Lower leg skin (tissue), 3 donors: ENCODE data around the gene PSPH.

ENCODE experiments used
- CTCF ChIP-seq, 3 donors: fragments of 450-650 bp; IDR thresholded peaks; one replicate each; pipeline ENCODE4 v1.5.1; 2016; ENCODE audit warnings: antibody characterized with exemption in 3 of 3, mild to moderate bottlenecking in 3 of 3, moderate library complexity in 2 of 3
- POLR2A ChIP-seq, 2 donors: fragments of 450-650 bp; IDR thresholded peaks; one replicate each; pipeline ENCODE4 v1.6.1; 2016 to 2017; ENCODE audit warnings: antibody characterized with exemption in 2 of 2, mild to moderate bottlenecking in 1 of 2, moderate library complexity in 1 of 2

DNA sequence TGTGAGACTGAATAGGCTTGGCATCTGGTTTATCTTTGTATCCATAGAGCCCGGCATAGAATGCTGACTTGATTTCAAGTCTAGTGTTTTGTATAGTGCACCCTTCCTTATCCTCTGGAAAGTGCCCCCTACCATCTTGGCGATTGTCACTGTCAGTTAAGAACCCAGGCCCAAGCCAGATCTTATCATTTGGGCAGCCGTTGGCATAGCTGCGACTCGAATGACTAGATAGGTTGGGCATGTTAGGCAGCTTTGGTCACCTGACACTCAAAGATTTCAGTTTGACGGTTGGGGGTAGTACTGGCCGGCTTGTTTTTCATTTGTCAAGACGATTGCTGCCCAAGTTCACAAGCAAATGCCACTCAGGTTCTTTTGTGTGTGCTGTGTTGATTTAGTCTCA lies 80.3 kb downstream of the PSPH start:
- TF ChIP-seq CTCF (IDR thresholded peaks at IDR 0.05) (no peak), POLR2A (IDR thresholded peaks at IDR 0.05) (no peak)
